ENCODE results near the gene SNHG17.

DNA sequence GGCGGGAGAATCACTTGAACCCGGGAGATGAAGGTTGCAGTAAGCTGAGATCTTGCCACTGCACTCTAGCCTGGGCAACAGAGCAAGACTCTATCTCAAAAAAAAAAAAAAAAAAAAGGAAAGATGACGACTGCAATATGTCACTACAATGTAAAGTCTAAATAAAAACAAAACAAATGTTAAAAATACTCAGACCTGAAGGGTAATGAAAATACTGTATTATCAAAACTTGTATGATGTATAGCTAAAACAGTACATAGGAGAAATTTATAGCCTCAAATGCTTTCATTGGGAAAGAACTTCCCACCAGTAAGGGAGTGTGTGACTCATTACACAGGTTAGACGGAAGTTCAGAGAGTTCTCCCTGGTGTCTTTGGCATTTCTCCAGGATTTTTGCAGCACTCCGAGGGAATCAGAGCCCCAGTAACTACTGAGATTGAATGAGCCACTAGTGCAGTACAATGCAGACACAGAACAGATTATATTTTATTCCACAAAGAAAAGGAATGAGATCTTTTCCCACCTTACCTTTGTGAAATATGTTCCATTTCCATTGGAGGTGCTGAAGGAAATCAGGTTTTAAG lies 25.0 kb upstream of the SNHG17 start:
- TF ChIP-seq, protein P1, sequence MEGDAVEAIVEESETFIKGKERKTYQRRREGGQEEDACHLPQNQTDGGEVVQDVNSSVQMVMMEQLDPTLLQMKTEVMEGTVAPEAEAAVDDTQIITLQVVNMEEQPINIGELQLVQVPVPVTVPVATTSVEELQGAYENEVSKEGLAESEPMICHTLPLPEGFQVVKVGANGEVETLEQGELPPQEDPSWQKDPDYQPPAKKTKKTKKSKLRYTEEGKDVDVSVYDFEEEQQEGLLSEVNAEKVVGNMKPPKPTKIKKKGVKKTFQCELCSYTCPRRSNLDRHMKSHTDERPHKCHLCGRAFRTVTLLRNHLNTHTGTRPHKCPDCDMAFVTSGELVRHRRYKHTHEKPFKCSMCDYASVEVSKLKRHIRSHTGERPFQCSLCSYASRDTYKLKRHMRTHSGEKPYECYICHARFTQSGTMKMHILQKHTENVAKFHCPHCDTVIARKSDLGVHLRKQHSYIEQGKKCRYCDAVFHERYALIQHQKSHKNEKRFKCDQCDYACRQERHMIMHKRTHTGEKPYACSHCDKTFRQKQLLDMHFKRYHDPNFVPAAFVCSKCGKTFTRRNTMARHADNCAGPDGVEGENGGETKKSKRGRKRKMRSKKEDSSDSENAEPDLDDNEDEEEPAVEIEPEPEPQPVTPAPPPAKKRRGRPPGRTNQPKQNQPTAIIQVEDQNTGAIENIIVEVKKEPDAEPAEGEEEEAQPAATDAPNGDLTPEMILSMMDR (IDR thresholded peaks at IDR 0.05 in 4 of 5, conservative IDR thresholded peaks at IDR 0.05 in 1 of 5) = no peak
- no peak for TF ChIP-seq POLR2A (IDR thresholded peaks at IDR 0.05)

All from gastrocnemius medialis (tissue), 4 donors.